GM23248 (cell line): ENCODE measurements around the gene SPPL3. TPM values are rescaled to one million over a fixed set of nuclear protein-coding genes. Genes with fewer than 3 reads are reported as not detected.
A peak's percentile ranks its signal among the peaks of the same experiment; 100 is the strongest.

Source experiments
- DNase-seq: peaks from one replicate; pipeline ENCODE4 v3.0.0-alpha.2; 2015
- H2AFZ ChIP-seq: fragments of 200-600 bp; sonication (generic); 2 replicates; pipeline ENCODE4 v1.6.1; 2016; ENCODE audit warnings: antibody characterized with exemption
- H3F3A ChIP-seq: fragments of 200-600 bp; sonication (generic); 2 replicates; pipeline ENCODE4 v1.6.1; 2016; ENCODE audit warnings: mild to moderate bottlenecking, antibody characterized with exemption, mixed run types; ENCODE audit not compliant: insufficient read depth
- H3K27ac ChIP-seq: fragments of 200-600 bp; sonication (generic); 2 replicates; pipeline ENCODE4 v1.5.1; 2016; ENCODE audit warnings: mild to moderate bottlenecking
- H3K27me3 ChIP-seq: fragments of 200-600 bp; sonication (generic); replicated peaks from 2 replicates; pipeline ENCODE4 v1.6.1; 2016; ENCODE audit warnings: mild to moderate bottlenecking; ENCODE audit not compliant: insufficient read depth
- H3K36me3 ChIP-seq: fragments of 200-600 bp; sonication (generic); 2 replicates; pipeline ENCODE4 v1.6.1; 2016; ENCODE audit warnings: low read depth, mild to moderate bottlenecking
- H3K4me1 ChIP-seq: fragments of 200-600 bp; sonication (generic); 2 replicates; pipeline ENCODE4 v1.6.1; 2016; ENCODE audit warnings: mild to moderate bottlenecking; ENCODE audit not compliant: insufficient read depth
- H3K4me2 ChIP-seq: fragments of 200-600 bp; sonication (generic); one replicate; pipeline ENCODE4 v1.6.1; 2016; ENCODE audit warnings: mild to moderate bottlenecking; ENCODE audit not compliant: unreplicated experiment
- H3K4me3 ChIP-seq: fragments of 200-600 bp; sonication (generic); 2 replicates; pipeline ENCODE4 v1.5.1; 2016; ENCODE audit warnings: mild to moderate bottlenecking
- H3K79me2 ChIP-seq: fragments of 200-600 bp; sonication (generic); 2 replicates; pipeline ENCODE4 v1.6.1; 2016; ENCODE audit warnings: mild to moderate bottlenecking; ENCODE audit not compliant: insufficient read depth
- H3K9ac ChIP-seq: fragments of 200-600 bp; sonication (generic); 2 replicates; pipeline ENCODE4 v1.6.1; 2016; ENCODE audit warnings: mild to moderate bottlenecking
- H3K9me2 ChIP-seq: fragments of 200-600 bp; sonication (generic); 2 replicates; pipeline ENCODE4 v1.6.1; 2016; ENCODE audit warnings: mixed run types, mild to moderate bottlenecking, moderate library complexity; ENCODE audit not compliant: insufficient read depth
- H3K9me3 ChIP-seq: fragments of 200-600 bp; sonication (generic); one replicate; pipeline ENCODE4 v1.6.1; 2017; ENCODE audit warnings: low read depth
- H4K20me1 ChIP-seq: fragments of 200-600 bp; sonication (generic); 2 replicates; pipeline ENCODE4 v1.6.0; 2016; ENCODE audit not compliant: insufficient read depth
- EZH2 ChIP-seq: fragments of 200-600 bp; sonication (generic); IDR thresholded peaks from 2 replicates; pipeline ENCODE4 v1.6.1; 2018; ENCODE audit warnings: antibody characterized with exemption, mild to moderate bottlenecking; ENCODE audit not compliant: insufficient read depth, poor library complexity, severe bottlenecking
- EZH2phosphoT487 ChIP-seq: fragments of 200-600 bp; sonication (generic); IDR thresholded peaks from 2 replicates; pipeline ENCODE4 v1.6.1; 2018; ENCODE audit warnings: antibody characterized with exemption, moderate library complexity, mild to moderate bottlenecking, low read depth; ENCODE audit not compliant: insufficient read depth
- WGBS, 2 experiments: methylation state at CpG; one replicate each; pipeline ENCODE4 v1.1.6; 2015 to 2017; ENCODE audit warnings: low lambda C conversion rate in 2 of 2, low coverage in 1 of 2; ENCODE audit errors: missing lambda C conversion rate in 2 of 2; 5-methylcytosine and 5-hydroxymethylcytosine counted together
- in situ Hi-C: fragments of 300-500 bp; cut with MboI; formaldehyde crosslinking; loops from 2 replicates; pipeline ENCODE4 v1.15.0; 2020
- polyA plus RNA-seq: library from polyadenylated mRNA; unstranded; fragments of >200 nt; fragmentation: Nextera tagmentation; extraction: Ambion mirVana; gene quantifications from 2 replicates; pipeline ENCODE4 v1.2.1, GENCODE V29; 2016
- total RNA-seq: library from RNA; depleted of rRNA; stranded (reverse); fragments of >200 nt; shearing (Covaris generic); gene quantifications from 2 replicates; pipeline ENCODE4 v1.2.3, GENCODE V29; 2014

The SPPL3 gene
- total and polyA plus RNA-seq, 2 experiments from 2014 or later = 8.1 to 24.8 TPM

GRCh38 chr12:120847392-120847791 is 56.8 kb downstream of the SPPL3 start:
- H3K4me2 ChIP-seq = no peak overlapping the region

GRCh38 chr12:120846721-120847120 is 57.4 kb downstream of the SPPL3 start:
- TF ChIP-seq EZH2 = no peak
- Histone ChIP-seq H3K4me2 (no peak overlapping the region), H3F3A (0 out of 2 replicates have a peak, but pooled peaks cover 7% of the 10 kb centered on the region), H3K9me3 (no peaks in the 10 kb centered on the region), H3K4me1 (peaks cover 27% of the 10 kb centered on the region), H3K27me3 (no peaks in the 10 kb centered on the region), H4K20me1 (peaks cover 11% of the 10 kb centered on the region; the same call in 1 of the 2 replicates), H2AFZ (no peak overlapping the region), H3K27ac (no peak overlapping the region), H3K36me3 (no peaks in the 10 kb centered on the region), H3K4me3 (no peak overlapping the region), H3K79me2 (peaks cover 88% of the 10 kb centered on the region), H3K9ac (no peak overlapping the region), H3K9me2 (no peaks in the 10 kb centered on the region)
- in situ Hi-C loops = no loop called here
- DNase-seq = peak; percentile 35

More at GRCh38 chr12:120847392-120847791, 56.8 kb downstream of the SPPL3 start:
- H3K27me3 ChIP-seq = no peaks in the 10 kb centered on the region
- H3K36me3 ChIP-seq = no peaks in the 10 kb centered on the region
- peak; percentile 26 for DNase-seq
- 55 to 58% methylated on average over 4 of the region's 4 CpGs for WGBS, 2 experiments
- peaks cover 85% of the 10 kb centered on the region for H3K79me2 ChIP-seq
- H3K4me1 ChIP-seq = peaks cover 27% of the 10 kb centered on the region
- 0 out of 2 replicates have a peak, but pooled peaks cover 5% of the 10 kb centered on the region for H4K20me1 ChIP-seq
- H3K4me3 ChIP-seq = no peak overlapping the region
- H3K9me2 ChIP-seq = no peaks in the 10 kb centered on the region
- H3F3A ChIP-seq = 0 out of 2 replicates have a peak, but pooled peaks cover 7% of the 10 kb centered on the region
- in situ Hi-C loops = no loop called here
- no peaks in the 10 kb centered on the region for H3K9me3 ChIP-seq
- H3K9ac ChIP-seq = no peak overlapping the region
- no peak overlapping the region for H3K27ac ChIP-seq
- TF ChIP-seq EZH2 (no peak), EZH2phosphoT487 (no peak)
- no peak overlapping the region for H2AFZ ChIP-seq

- Histone ChIP-seq H3K79me2 (peaks cover 85% of the 10 kb centered on the region), H2AFZ (no peak overlapping the region), H3K27me3 (no peaks in the 10 kb centered on the region), H3K4me2 (no peak overlapping the region), H3K9me2 (no peaks in the 10 kb centered on the region), H3K9ac (no peak overlapping the region), H3K9me3 (no peaks in the 10 kb centered on the region), H3F3A (0 out of 2 replicates have a peak, but pooled peaks cover 7% of the 10 kb centered on the region), H3K4me3 (no peak overlapping the region), H3K36me3 (no peaks in the 10 kb centered on the region), H4K20me1 (peaks cover 12% of the 10 kb centered on the region; the same call in 1 of the 2 replicates), H3K27ac (no peak overlapping the region), H3K4me1 (peaks cover 27% of the 10 kb centered on the region)
- no peak for DNase-seq
- in situ Hi-C loops = no loop called here
- 96 to 98% methylated on average over 7 of the region's 7 CpGs for WGBS, 2 experiments
- TF ChIP-seq EZH2 = no peak
- TF ChIP-seq EZH2phosphoT487 = no peak
Observed at GRCh38 chr12:120845696-120846095, 58.5 kb downstream of the SPPL3 start.

GRCh38 chr12:120844768-120845449 is 59.2 kb downstream of the SPPL3 start:
- Histone ChIP-seq H3K9me2 (no peaks in the 10 kb centered on the region), H3F3A (0 out of 2 replicates have a peak, but pooled peaks cover 7% of the 10 kb centered on the region), H3K36me3 (no peaks in the 10 kb centered on the region), H3K4me3 (no peak overlapping the region), H4K20me1 (peaks cover 12% of the 10 kb centered on the region; the same call in 1 of the 2 replicates), H3K4me1 (peaks cover 25% of the 10 kb centered on the region), H3K4me2 (no peak overlapping the region), H3K27ac (no peak overlapping the region), H3K9me3 (no peaks in the 10 kb centered on the region), H3K79me2 (peaks cover 84% of the 10 kb centered on the region), H3K9ac (no peak overlapping the region), H3K27me3 (no peaks in the 10 kb centered on the region), H2AFZ (no peak overlapping the region)
- no peak for DNase-seq
- no peak for TF ChIP-seq EZH2
- no peak for TF ChIP-seq EZH2phosphoT487
- in situ Hi-C loops = no loop called here
- WGBS, 2 experiments = 86% methylated on average over 18 of the region's 18 CpGs
